HG02973 (cell line): ENCODE measurements around the gene WNT7A.
"Not testable (repeated sequence)": the region's sequence is repeated elsewhere in the genome, so short reads cannot be mapped to it uniquely, and the experiment has no call there.

ENCODE experiments used
- ATAC-seq: cut with Tn5 transposase; IDR thresholded peaks from one replicate; pipeline ENCODE4 v1.9.1; 2021; ENCODE audit warnings: moderate library complexity; ENCODE audit not compliant: unreplicated experiment

Gene WNT7A

DNA sequence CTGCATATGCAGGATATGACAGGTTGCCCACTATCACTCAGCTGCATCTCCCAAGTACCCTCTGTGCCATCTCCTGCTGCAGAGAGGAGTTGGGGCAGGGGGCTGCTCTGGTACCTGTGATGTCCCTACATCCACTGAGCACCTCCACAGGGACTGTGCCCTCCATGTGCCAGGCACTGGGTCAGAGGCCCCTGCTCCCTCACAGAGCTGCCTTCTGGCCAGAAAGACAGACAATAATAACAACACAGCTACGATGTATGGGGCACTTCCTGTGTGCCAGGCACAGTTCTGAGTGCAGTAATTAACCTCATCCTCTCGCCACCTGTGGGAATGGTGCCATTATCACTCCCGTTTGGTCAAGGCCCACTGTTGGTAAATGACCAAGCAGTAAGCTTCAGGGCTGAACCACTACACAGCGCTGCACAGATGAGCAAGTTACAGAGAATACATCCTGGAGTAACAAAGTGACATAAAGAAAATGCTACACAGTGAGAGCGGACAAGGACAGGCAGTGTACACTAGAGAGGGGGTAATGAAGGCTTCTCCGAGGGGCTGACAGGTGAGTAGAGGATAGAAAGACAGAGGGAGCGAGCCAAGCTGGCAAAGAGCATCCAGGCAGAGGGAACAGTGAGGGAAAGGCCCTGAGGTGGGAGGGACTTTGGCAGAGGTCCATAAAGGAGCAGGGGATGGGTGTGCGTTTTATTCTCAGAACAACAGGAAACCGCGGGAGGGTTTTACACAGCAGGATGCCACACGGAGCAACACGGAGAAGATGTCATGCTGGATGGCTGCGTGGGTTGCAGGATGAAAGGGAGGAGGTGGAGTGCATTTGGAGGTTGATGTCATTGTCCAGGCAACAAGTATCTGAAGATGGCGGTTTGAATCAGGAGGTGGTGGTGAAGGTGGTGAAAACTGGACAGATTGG lies 13.6 kb downstream of the WNT7A start:
- no peak for ATAC-seq

- ATAC-seq = no peak
Observed at GRCh38 chr3:13865581-13865980, 14.3 kb downstream of the WNT7A start.

- no peak for ATAC-seq
Observed at GRCh38 chr3:13865106-13865505, 14.8 kb downstream of the WNT7A start.

GRCh38 chr3:13863965-13864595 lies 15.8 kb downstream of the WNT7A start:
- ATAC-seq = no peak

- ATAC-seq = no peak
Observed at GRCh38 chr3:13863382-13863952, 16.4 kb downstream of the WNT7A start.

GRCh38 chr3:13861461-13861860 lies 18.4 kb downstream of the WNT7A start:
- no peak for ATAC-seq

DNA sequence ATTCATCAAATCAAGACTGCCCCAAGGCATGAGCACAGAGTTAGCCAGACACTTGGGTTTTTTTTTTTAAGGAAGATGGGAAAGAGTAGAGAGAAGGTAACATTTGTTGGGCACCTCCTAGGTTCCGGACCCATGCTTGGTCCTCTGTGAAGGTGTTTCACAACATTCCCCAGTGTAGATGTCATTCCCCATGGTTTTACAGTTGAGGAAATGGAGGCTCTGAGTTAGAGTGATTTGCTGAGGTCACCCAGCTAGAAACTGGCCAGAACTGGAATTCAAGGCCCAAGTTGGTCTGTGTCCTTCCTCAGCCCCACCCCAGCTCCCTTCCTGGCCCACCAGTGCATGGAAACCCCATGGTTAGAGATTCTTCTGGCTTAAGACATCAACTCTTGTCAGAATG lies 19.9 kb downstream of the WNT7A start:
- ATAC-seq = no peak

GRCh38 chr3:13858768-13859520 lies 20.9 kb downstream of the WNT7A start:
- ATAC-seq = no peak

- ATAC-seq = no peak
Observed at GRCh38 chr3:13857702-13858380, 22.0 kb downstream of the WNT7A start.

GRCh38 chr3:13856628-13857027 lies 23.2 kb downstream of the WNT7A start:
- ATAC-seq = not testable (repeated sequence)

GRCh38 chr3:13856006-13856405 lies 23.9 kb downstream of the WNT7A start:
- no peak for ATAC-seq

- no peak for ATAC-seq
Observed at GRCh38 chr3:13854492-13854891, 25.4 kb downstream of the WNT7A start.

- ATAC-seq = no peak
Observed at GRCh38 chr3:13853978-13854296, 25.9 kb downstream of the WNT7A start.

DNA sequence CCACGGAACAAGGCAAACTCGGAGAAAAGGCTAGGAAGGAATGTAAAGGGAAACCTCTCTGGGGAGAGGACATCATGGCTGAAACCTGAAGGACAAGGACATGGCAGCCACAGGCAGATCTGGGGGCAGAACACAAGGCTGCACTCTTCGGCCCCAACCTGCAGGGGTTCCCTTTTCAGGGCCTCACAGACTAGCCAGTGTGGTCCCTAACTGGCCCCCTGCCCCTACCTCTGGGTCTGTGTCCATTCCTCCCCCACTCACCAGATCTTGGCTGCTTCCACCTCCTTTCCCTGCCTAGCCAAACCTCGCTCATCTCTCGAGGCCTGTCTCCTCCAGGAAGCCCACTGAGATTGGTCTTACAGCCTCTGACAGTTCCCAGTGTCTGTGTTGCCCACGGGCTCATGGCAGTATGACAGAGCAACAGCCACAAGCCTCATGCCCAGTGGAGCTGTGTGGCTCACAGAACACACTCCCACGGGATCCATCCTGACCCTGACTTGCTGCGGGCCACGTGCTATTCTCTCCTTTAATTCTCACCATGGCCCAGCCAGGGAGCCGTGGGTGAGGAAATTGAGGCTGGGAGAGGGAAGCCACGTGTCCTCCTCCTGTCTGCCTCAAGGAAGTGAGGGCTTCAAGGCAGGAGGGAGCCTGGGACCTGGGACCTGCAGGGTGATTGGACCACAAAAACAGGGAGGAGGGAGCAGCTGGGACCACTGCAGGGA lies 26.5 kb downstream of the WNT7A start:
- ATAC-seq = no peak

DNA sequence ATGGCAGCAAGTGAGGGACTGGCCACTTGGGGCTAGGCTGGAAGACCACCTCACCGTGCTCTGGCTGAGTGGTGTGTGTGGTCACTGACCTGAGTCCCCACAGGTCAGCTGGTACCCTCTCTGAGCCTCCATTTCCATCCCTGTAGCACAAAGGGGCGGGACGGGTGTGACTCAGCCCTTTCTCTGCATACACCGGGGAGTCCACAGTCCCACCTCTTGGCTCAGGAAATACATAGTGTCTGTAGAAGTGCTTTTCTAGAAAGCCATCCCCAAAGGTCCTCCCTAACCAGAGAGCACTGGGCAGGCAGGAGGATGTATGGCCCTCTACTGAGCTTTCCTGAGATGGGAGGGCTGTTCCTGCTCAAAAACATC lies 27.2 kb downstream of the WNT7A start:
- ATAC-seq = no peak

GRCh38 chr3:13851997-13852637 lies 27.8 kb downstream of the WNT7A start:
- no peak for ATAC-seq

DNA sequence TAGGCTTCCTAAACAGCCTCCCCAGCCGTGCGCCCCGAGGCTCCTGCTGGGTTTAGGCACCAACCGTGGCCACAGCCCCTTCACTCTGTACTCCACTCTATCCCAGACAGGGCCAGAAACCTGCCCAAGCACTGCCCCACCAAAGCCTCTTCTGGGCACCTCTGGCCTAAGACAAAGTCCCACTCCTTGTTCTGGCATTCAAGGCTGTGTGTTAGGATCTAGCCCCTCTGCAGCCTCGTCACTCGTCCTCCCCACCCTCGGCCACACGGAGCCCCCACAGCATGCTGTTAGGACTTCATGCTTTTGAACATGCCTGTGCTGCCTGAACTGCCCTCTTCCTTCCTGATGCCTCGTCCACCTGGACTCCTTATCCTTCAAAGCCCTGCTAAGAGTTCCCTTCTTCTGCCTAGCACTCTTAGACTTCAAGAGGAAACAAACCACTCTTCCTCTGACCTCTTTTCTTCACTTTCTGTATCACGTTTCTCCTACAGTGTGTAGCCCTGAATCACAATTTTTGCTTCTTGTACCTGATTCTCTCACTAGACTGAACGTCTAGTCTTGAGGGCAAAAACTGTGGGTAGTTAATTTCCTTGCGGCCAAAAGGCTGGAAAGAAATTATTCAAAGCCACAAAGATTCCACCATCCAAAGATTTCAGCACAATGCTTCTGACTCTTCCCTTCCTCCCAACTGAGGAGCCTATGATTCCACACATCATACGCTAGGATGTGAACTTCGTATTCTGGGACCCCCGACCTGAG lies 28.6 kb downstream of the WNT7A start:
- no peak for ATAC-seq

DNA sequence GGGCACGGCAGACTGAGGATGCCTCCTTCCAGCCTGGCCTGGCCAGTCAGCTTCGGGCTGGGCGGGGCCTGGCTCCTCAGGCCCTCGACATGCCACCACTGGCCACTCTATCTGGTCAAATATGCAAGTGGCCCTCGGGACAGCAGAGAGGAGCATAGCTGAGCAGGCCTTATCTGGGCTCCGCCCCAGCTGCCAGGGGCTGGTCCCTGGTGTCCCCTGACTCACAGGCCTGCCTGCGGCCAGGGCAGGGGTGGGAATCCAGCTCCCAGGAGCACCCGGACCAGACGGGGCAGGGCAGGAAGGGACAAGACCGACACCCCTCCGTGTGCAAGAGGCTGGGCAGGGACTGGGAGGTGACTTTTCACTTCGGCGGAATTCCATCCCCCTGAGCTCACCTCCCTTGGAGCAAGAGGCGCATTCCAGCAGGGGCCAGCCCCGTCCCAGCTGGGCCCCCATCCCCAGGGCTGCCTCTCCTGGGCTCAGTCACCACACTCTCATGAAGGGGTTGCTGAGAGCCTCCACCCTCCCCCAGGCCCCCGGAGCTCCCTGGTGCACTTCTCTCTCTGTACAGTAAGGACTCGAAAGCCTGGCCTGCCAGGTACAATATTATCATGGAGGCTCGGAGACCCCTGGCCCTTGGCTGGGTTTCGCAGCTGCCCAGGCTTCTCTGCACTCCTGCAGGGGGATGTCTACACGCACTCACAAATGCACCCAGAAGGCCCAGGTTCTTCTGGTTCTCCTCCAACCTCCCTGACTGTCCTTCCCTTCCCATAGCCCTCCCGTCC lies 29.5 kb downstream of the WNT7A start:
- ATAC-seq = no peak
